DOHH2 (cell line): ENCODE measurements around the gene ADAMTS1.

Experiments
- CTCF ChIP-seq: fragments of 200-600 bp; sonication (generic); IDR thresholded peaks from one replicate; pipeline ENCODE4 v1.5.1; 2014; ENCODE audit warnings: antibody characterized with exemption, mild to moderate bottlenecking, low read depth, low read length; ENCODE audit not compliant: poor library complexity, severe bottlenecking
- EZH2phosphoT487 ChIP-seq: fragments of 200-600 bp; sonication (generic); IDR thresholded peaks from 2 replicates; pipeline ENCODE4 v1.6.1; 2017; ENCODE audit warnings: borderline replicate concordance, mild to moderate bottlenecking, antibody characterized with exemption, low read length, moderate library complexity, mixed read lengths

GRCh38 chr21:26888931-26889330, 43.7 kb upstream of the ADAMTS1 start:
- TF ChIP-seq CTCF, result no peak
- no peak for TF ChIP-seq EZH2phosphoT487
